ENCODE results near the gene PSMD5. TPM values are rescaled to one million over a fixed set of nuclear protein-coding genes. Genes with fewer than 3 reads are reported as not detected.
A peak's percentile ranks its signal among the peaks of the same experiment; 100 is the strongest.

PSMD5 gene
- total RNA-seq: 10 to 100 TPM; 51.8 to 64.0 TPM

- POLR2A ChIA-PET: interaction anchor here (0.6 to 7.4 kb wide), 26 partner anchors 10 to 512 kb away, joined by 3 to 134 read pairs (median 4); partner anchors contain the start of genes FBXW2, MEGF9, PHF19 and TRAF1
- DNase-seq: peak; percentile 99
- CTCF ChIA-PET: interaction anchor here (1.0 to 1.1 kb wide), 3 partner anchors 54 to 94 kb away, joined by 3 to 6 read pairs (median 6); no protein-coding TSS in a partner anchor
- H3K36me3 Mint-ChIP-seq (ENCODE audit: low read depth): peaks cover 74% of the 10 kb centered on the region
- H3K27ac Mint-ChIP-seq: peak within 1 kb of the TSS; percentile 95
- H3K9me3 Mint-ChIP-seq: no peaks in the 10 kb centered on the region
- no peaks in the 10 kb centered on the region for H3K27me3 Mint-ChIP-seq
- peaks cover 75% of the 10 kb centered on the region for H3K4me1 Mint-ChIP-seq
- peak within 1 kb of the TSS; percentile 86 for H3K4me3 Mint-ChIP-seq
These were observed at the start of gene PSMD5 for GRCh38 chr9:120842685-120843485. Gene PSMD5, minus strand, starts transcription at chr9:120842922. Its CDS starts 13 bp downstream, at chr9:120842909.

- POLR2A ChIA-PET: interaction anchor here (1.0 to 35.8 kb wide), 12 partner anchors 9 to 310 kb away, joined by 3 to 1205 read pairs (median 28); partner anchors contain the start of genes FBXW2, PHF19, PSMD5 and RAB14
- peak; percentile 40 for DNase-seq
- H3K27me3 Mint-ChIP-seq: no peaks in the 10 kb centered on the region
- H3K4me3 Mint-ChIP-seq: peak overlapping the region; percentile 65
- peak overlapping the region; percentile 94 for H3K27ac Mint-ChIP-seq
- H3K36me3 Mint-ChIP-seq (ENCODE audit: low read depth): peaks cover 22% of the 10 kb centered on the region
- H3K4me1 Mint-ChIP-seq: peaks cover 86% of the 10 kb centered on the region
- no peaks in the 10 kb centered on the region for H3K9me3 Mint-ChIP-seq
- CTCF ChIA-PET: interaction anchor here (1.1 to 5.7 kb wide), 8 partner anchors 14 to 46 kb away, joined by 3 to 59 read pairs (median 10); partner anchors contain the start of genes PHF19 and TRAF1
These were observed 49.4 kb upstream of the PSMD5 start for GRCh38 chr9:120891884-120892747.

- Mint-ChIP-seq H3K27ac (peak overlapping the region; percentile 94), H3K9me3 (no peaks in the 10 kb centered on the region), H3K4me1 (peaks cover 85% of the 10 kb centered on the region), H3K27me3 (no peaks in the 10 kb centered on the region), H3K4me3 (peak overlapping the region; percentile 65), H3K36me3 (ENCODE audit: low read depth) (peaks cover 15% of the 10 kb centered on the region)
- DNase-seq: peak; percentile 81
- ChIA-PET POLR2A (interaction anchor here (1.0 to 35.8 kb wide), 12 partner anchors 8 to 310 kb away, joined by 3 to 1205 read pairs (median 28); partner anchors contain the start of genes CNTRL, FBXW2, PHF19 and PSMD5), CTCF (interaction anchor here (1.1 to 5.7 kb wide), 11 partner anchors 12 to 45 kb away, joined by 3 to 59 read pairs (median 8); partner anchors contain the start of genes PHF19 and TRAF1)
These were observed 48.6 kb upstream of the PSMD5 start for GRCh38 chr9:120891245-120891883.

- Mint-ChIP-seq H3K4me1 (peaks cover 85% of the 10 kb centered on the region), H3K27me3 (no peaks in the 10 kb centered on the region), H3K27ac (peak overlapping the region; percentile 94), H3K9me3 (no peaks in the 10 kb centered on the region), H3K36me3 (ENCODE audit: low read depth) (peaks cover 15% of the 10 kb centered on the region), H3K4me3 (peak overlapping the region; percentile 65)
- ChIA-PET POLR2A (interaction anchor here (0.8 to 35.8 kb wide), 12 partner anchors 7 to 311 kb away, joined by 3 to 1205 read pairs (median 28); partner anchors contain the start of genes CNTRL, FBXW2, PHF19 and PSMD5), CTCF (interaction anchor here (0.7 to 5.7 kb wide), 16 partner anchors 12 to 49 kb away, joined by 3 to 59 read pairs (median 6); partner anchors contain the start of genes PHF19 and TRAF1)
- DNase-seq: peak; percentile 41
These were observed 47.9 kb upstream of the PSMD5 start for GRCh38 chr9:120890320-120891244.

GRCh38 chr9:120889606-120890271 is 47.0 kb upstream of the PSMD5 start:
- no peaks in the 10 kb centered on the region for H3K27me3 Mint-ChIP-seq
- peak overlapping the region; percentile 94 for H3K27ac Mint-ChIP-seq
- H3K9me3 Mint-ChIP-seq: no peaks in the 10 kb centered on the region
- DNase-seq: no peak
- H3K36me3 Mint-ChIP-seq (ENCODE audit: low read depth): peaks cover 11% of the 10 kb centered on the region
- H3K4me3 Mint-ChIP-seq: peak overlapping the region; percentile 65
- H3K4me1 Mint-ChIP-seq: peaks cover 77% of the 10 kb centered on the region
- ChIA-PET POLR2A (interaction anchor here (0.8 to 35.8 kb wide), 10 partner anchors 13 to 310 kb away, joined by 3 to 1205 read pairs (median 29); partner anchors contain the start of genes CNTRL, FBXW2, PHF19 and PSMD5), CTCF (interaction anchor here (0.7 to 5.7 kb wide), 13 partner anchors 11 to 50 kb away, joined by 3 to 59 read pairs (median 5); partner anchors contain the start of genes PHF19 and TRAF1)

- ChIA-PET CTCF (interaction anchor here (1.1 to 5.7 kb wide), 4 partner anchors 10 to 47 kb away, joined by 4 to 59 read pairs (median 10); partner anchors contain the start of gene PHF19), POLR2A (interaction anchor here (1.4 to 35.8 kb wide), 5 partner anchors 8 to 41 kb away, joined by 3 to 1205 read pairs (median 67); partner anchors contain the start of genes PHF19 and TRAF1)
- no peak overlapping the region for H3K4me3 Mint-ChIP-seq
- no peaks in the 10 kb centered on the region for H3K9me3 Mint-ChIP-seq
- H3K4me1 Mint-ChIP-seq: peaks cover 74% of the 10 kb centered on the region
- H3K27me3 Mint-ChIP-seq: no peaks in the 10 kb centered on the region
- H3K27ac Mint-ChIP-seq: peak overlapping the region; percentile 94
- DNase-seq: no peak
- H3K36me3 Mint-ChIP-seq (ENCODE audit: low read depth): peaks cover 11% of the 10 kb centered on the region
These were observed 45.9 kb upstream of the PSMD5 start for GRCh38 chr9:120888626-120889025.

- H3K4me1 Mint-ChIP-seq: peaks cover 68% of the 10 kb centered on the region
- no peak for DNase-seq
- ChIA-PET CTCF (interaction anchor here (1.1 to 1.3 kb wide), 4 partner anchors 9 to 51 kb away, joined by 3 to 4 read pairs (median 3); no protein-coding TSS in a partner anchor), POLR2A (interaction anchor here (1.5 to 35.8 kb wide), 5 partner anchors 10 to 43 kb away, joined by 3 to 1205 read pairs (median 31); partner anchors contain the start of genes PHF19 and TRAF1)
- H3K36me3 Mint-ChIP-seq (ENCODE audit: low read depth): peaks cover 7% of the 10 kb centered on the region
- H3K27me3 Mint-ChIP-seq: no peaks in the 10 kb centered on the region
- H3K4me3 Mint-ChIP-seq: no peak overlapping the region
- no peaks in the 10 kb centered on the region for H3K9me3 Mint-ChIP-seq
- H3K27ac Mint-ChIP-seq: no peak overlapping the region
These were observed 43.8 kb upstream of the PSMD5 start for GRCh38 chr9:120886490-120886967.

- peaks cover 7% of the 10 kb centered on the region for H3K36me3 Mint-ChIP-seq (ENCODE audit: low read depth)
- ChIA-PET CTCF (interaction anchor here (1.1 kb wide), 3 partner anchors 11 to 51 kb away, joined by 3 to 4 read pairs (median 3); no protein-coding TSS in a partner anchor), POLR2A (interaction anchor here (1.5 to 35.8 kb wide), 5 partner anchors 11 to 43 kb away, joined by 3 to 1205 read pairs (median 31); partner anchors contain the start of genes PHF19 and TRAF1)
- peaks cover 65% of the 10 kb centered on the region for H3K4me1 Mint-ChIP-seq
- DNase-seq: no peak
- H3K4me3 Mint-ChIP-seq: no peak overlapping the region
- no peaks in the 10 kb centered on the region for H3K27me3 Mint-ChIP-seq
- no peak overlapping the region for H3K27ac Mint-ChIP-seq
- no peaks in the 10 kb centered on the region for H3K9me3 Mint-ChIP-seq
These were observed 43.2 kb upstream of the PSMD5 start for GRCh38 chr9:120885958-120886357.

GRCh38 chr9:120885457-120885856 is 42.7 kb upstream of the PSMD5 start:
- CTCF ChIA-PET: interaction anchor here (1.1 kb wide), 2 partner anchors 12 to 50 kb away, joined by 3 read pairs; no protein-coding TSS in a partner anchor

GRCh38 chr9:120883608-120883996 is 40.9 kb upstream of the PSMD5 start:
- ChIA-PET CTCF (interaction anchor here (0.6 to 1.0 kb wide), 2 partner anchors 53 to 98 kb away, joined by 3 to 4 read pairs; no protein-coding TSS in a partner anchor), POLR2A (interaction anchor here (0.7 to 35.8 kb wide), 8 partner anchors 9 to 46 kb away, joined by 3 to 1205 read pairs (median 22); partner anchors contain the start of genes PHF19 and TRAF1)
- no peaks in the 10 kb centered on the region for H3K27me3 Mint-ChIP-seq
- no peak overlapping the region for H3K4me3 Mint-ChIP-seq
- no peak for DNase-seq
- no peak overlapping the region for H3K27ac Mint-ChIP-seq
- peaks cover 5% of the 10 kb centered on the region for H3K36me3 Mint-ChIP-seq (ENCODE audit: low read depth)
- peaks cover 61% of the 10 kb centered on the region for H3K4me1 Mint-ChIP-seq
- H3K9me3 Mint-ChIP-seq: no peaks in the 10 kb centered on the region

More at GRCh38 chr9:120885457-120885856, 42.7 kb upstream of the PSMD5 start:
- Mint-ChIP-seq H3K4me1 (peaks cover 63% of the 10 kb centered on the region), H3K4me3 (no peak overlapping the region), H3K27me3 (no peaks in the 10 kb centered on the region), H3K9me3 (no peaks in the 10 kb centered on the region), H3K36me3 (ENCODE audit: low read depth) (peaks cover 7% of the 10 kb centered on the region), H3K27ac (no peak overlapping the region)
- POLR2A ChIA-PET: interaction anchor here (1.5 to 35.8 kb wide), 5 partner anchors 11 to 44 kb away, joined by 3 to 1205 read pairs (median 31); partner anchors contain the start of genes PHF19 and TRAF1
- no peak for DNase-seq

Data from activated CD4-positive, alpha-beta memory T cell treated with anti-CD3 and anti-CD28 coated beads, Interleukin-2, amount 10 ng/mL, durations not matched to agents 7 days and 5 days (primary cell).